ENCODE data around the gene ASIC2. TPM values are rescaled to one million over a fixed set of nuclear protein-coding genes. Genes with fewer than 3 reads are reported as not detected.

The ASIC2 gene
- total and polyA plus RNA-seq, 12 donors: 0.29 to 1.5 (median 0.69) TPM

GRCh38 chr17:33076979-33077378, 216.1 kb downstream of the ASIC2 start:
- DNase-seq: no peak
- 31 to 40% (median 36%) methylated on average over 1 of the region's 1 CpG for WGBS, 4 donors
- no peak overlapping the region for H3K4me3 ChIP-seq
- H3K27ac ChIP-seq: no peak overlapping the region
- TF ChIP-seq POLR2A (IDR thresholded peaks at IDR 0.05) (no peak), CTCF (IDR thresholded peaks at IDR 0.05) (no peak)
- H3K36me3 ChIP-seq (replicated peaks in 1 of 2): no peaks in the 10 kb centered on the region
- no peaks in the 10 kb centered on the region for H3K27me3 ChIP-seq
- H3K9me3 ChIP-seq (replicated peaks in 1 of 3): no peaks in the 10 kb centered on the region
- intact Hi-C loops (cut with DNase I): no loop called here
- no peaks in the 10 kb centered on the region for H3K4me1 ChIP-seq (replicated peaks in 1 of 2)

- Histone ChIP-seq H3K4me3 (no peak overlapping the region), H3K4me1 (replicated peaks in 1 of 2) (no peaks in the 10 kb centered on the region), H3K36me3 (replicated peaks in 1 of 2) (no peaks in the 10 kb centered on the region), H3K27me3 (no peaks in the 10 kb centered on the region), H3K27ac (no peak overlapping the region), H3K9me3 (replicated peaks in 1 of 3) (no peaks in the 10 kb centered on the region)
- no peak for TF ChIP-seq POLR2A (IDR thresholded peaks at IDR 0.05)
- no peak for TF ChIP-seq CTCF (IDR thresholded peaks at IDR 0.05)
- intact Hi-C loops (cut with DNase I): no loop called here
- WGBS, 4 donors: 73 to 82% (median 77%) methylated on average over 7 of the region's 7 CpGs
- no peak for DNase-seq
These were observed 219.7 kb downstream of the ASIC2 start for GRCh38 chr17:33073416-33073815.

- intact Hi-C loops (cut with DNase I): no loop called here
- H3K4me1 ChIP-seq (replicated peaks in 1 of 2): no peaks in the 10 kb centered on the region
These were observed 220.5 kb downstream of the ASIC2 start for GRCh38 chr17:33072421-33073161.

GRCh38 chr17:33071656-33072055, 221.4 kb downstream of the ASIC2 start:
- Histone ChIP-seq H3K4me1 (replicated peaks in 1 of 2) (no peaks in the 10 kb centered on the region), H3K36me3 (replicated peaks in 1 of 2) (no peaks in the 10 kb centered on the region), H3K27ac (no peak overlapping the region), H3K4me3 (no peak overlapping the region), H3K9me3 (replicated peaks in 1 of 3) (no peaks in the 10 kb centered on the region), H3K27me3 (no peaks in the 10 kb centered on the region)
- intact Hi-C loops (cut with DNase I): no loop called here
- no peak for DNase-seq
- TF ChIP-seq CTCF (IDR thresholded peaks at IDR 0.05): no peak
- TF ChIP-seq POLR2A (IDR thresholded peaks at IDR 0.05): no peak

More at GRCh38 chr17:33072421-33073161, 220.5 kb downstream of the ASIC2 start:
- Histone ChIP-seq H3K36me3 (replicated peaks in 1 of 2) (no peaks in the 10 kb centered on the region), H3K9me3 (replicated peaks in 1 of 3) (no peaks in the 10 kb centered on the region), H3K4me3 (no peak overlapping the region), H3K27me3 (no peaks in the 10 kb centered on the region), H3K27ac (no peak overlapping the region)
- no peak for DNase-seq
- 80 to 91% (median 83%) methylated on average over 12 of the region's 12 CpGs for WGBS, 4 donors
- TF ChIP-seq POLR2A (IDR thresholded peaks at IDR 0.05): no peak
- no peak for TF ChIP-seq CTCF (IDR thresholded peaks at IDR 0.05)
